ENCODE data around the gene FGD3. TPM values are rescaled to one million over a fixed set of nuclear protein-coding genes. Genes with fewer than 3 reads are reported as not detected.

The FGD3 gene
- total and polyA plus RNA-seq, 2 of the 8 experiments (the other 6 are each of a cell fraction or from before 2014, with no cell fraction given), result 1.4 to 1.9 TPM

- TF ChIP-seq RAD21 (IDR thresholded peaks at IDR 0.05 in 1 of 2, conservative IDR thresholded peaks at IDR 0.05 in 1 of 2; ENCODE audit: low read depth in 2 of 2, low read length in 2 of 2), result peak; percentile 29 to 57; a peak in 3 of 4 replicates
These were observed 39.1 kb downstream of the FGD3 start (continued) for GRCh38 chr9:92986176-92987119.

All from H1 (cell line).